Coronary artery (tissue), 2 donors: ENCODE results near the gene PNPT1.
"Not testable (repeated sequence)": the region's sequence is repeated elsewhere in the genome, so short reads cannot be mapped to it uniquely, and the experiment has no call there.

ENCODE experiments used
- DNase-seq: peaks from one replicate; pipeline ENCODE4 v3.0.0-alpha.2; 2017; ENCODE audit warnings: low spot score
- H3K27ac ChIP-seq, 2 donors: fragments of 200-600 bp; sonication (generic); one replicate each; pipeline ENCODE4 v1.5.1; 2016 to 2019
- H3K4me3 ChIP-seq: fragments of 200-600 bp; sonication (generic); 2 replicates; pipeline ENCODE4 v1.5.1; 2016; ENCODE audit warnings: mild to moderate bottlenecking, moderate library complexity
- TF ChIP-seq, protein P1 (sequence below): fragments of 200-600 bp; sonication (generic); IDR thresholded peaks from one replicate; pipeline ENCODE4 v1.5.1; 2019; ENCODE audit warnings: antibody characterized with exemption

Gene PNPT1

DNA sequence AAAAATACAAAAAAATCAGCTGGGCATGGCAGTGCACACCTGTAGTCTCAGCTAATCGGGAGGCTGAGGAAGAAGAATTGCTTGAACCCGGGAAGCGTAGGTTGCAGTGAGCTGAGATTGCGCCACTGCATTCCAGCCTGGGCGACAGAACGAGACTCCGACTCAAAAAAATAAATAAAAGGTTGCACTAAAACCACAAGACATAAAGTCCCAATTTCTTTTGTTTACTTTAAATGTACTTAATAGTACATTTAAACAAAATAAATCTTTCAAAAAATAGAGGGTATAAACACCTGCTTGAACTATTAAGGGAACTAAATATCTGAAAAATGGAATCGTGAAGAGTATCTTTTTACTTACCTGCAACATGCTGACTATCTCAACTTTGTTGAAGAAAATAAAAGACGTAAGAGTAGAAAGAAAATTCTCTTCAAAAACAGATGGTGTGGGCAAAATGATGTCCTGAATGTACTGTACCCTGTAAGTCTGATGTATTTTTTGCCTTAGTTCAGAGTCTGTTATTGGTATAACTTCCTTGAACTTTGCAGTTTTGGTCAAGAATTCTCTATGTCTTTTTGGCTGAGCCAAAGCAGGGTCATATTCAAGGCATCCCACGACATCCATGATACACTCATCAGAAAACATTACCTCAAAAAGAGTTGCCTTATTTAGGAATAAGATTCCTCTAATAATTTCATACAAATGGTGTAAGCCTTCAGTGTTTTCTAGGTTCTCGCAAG lies 95.4 kb downstream of the PNPT1 start:
- TF ChIP-seq, protein P1, sequence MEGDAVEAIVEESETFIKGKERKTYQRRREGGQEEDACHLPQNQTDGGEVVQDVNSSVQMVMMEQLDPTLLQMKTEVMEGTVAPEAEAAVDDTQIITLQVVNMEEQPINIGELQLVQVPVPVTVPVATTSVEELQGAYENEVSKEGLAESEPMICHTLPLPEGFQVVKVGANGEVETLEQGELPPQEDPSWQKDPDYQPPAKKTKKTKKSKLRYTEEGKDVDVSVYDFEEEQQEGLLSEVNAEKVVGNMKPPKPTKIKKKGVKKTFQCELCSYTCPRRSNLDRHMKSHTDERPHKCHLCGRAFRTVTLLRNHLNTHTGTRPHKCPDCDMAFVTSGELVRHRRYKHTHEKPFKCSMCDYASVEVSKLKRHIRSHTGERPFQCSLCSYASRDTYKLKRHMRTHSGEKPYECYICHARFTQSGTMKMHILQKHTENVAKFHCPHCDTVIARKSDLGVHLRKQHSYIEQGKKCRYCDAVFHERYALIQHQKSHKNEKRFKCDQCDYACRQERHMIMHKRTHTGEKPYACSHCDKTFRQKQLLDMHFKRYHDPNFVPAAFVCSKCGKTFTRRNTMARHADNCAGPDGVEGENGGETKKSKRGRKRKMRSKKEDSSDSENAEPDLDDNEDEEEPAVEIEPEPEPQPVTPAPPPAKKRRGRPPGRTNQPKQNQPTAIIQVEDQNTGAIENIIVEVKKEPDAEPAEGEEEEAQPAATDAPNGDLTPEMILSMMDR: no peak
- no peak for DNase-seq
- Histone ChIP-seq H3K4me3 (no peak overlapping the region), H3K27ac (no peak overlapping the region)

DNA sequence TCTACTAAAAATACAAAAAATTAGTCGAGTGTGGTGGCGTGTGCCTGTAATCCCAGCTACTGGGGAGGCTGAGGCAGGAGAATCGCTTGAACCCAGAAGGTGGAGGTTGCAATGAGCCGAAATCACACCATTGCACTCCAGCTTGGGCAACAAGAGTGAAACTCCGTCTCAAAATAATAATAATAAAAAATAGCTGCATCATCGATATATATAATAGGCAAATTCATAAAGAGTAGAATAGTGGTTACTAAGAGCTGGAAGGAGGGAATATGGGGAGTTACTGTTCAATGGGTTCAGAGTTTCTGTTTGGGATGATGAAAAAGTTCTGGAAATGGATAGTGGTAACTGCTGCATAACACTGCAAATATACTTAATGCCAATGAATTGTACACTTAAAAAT lies 96.8 kb downstream of the PNPT1 start:
- H3K4me3 ChIP-seq, H3K27ac ChIP-seq, DNase-seq: not testable (repeated sequence)

DNA sequence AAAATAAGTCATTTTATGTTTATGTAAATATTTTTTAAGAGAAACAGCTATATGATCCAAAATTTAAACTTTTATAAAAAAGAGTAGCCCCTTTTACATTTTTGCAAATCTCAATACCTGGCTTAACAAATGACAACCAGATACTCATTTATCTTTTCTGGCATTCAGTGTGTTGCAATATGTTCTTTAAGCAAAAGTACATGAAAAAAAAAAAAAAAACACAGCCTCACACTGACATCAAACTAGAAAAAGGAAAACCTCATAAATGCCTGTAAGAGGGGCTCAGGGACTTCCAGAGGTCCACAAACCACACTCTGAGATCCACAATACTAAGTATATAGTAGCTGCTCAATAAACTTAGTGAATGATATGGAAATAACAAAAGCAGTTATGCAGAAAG lies 98.1 kb downstream of the PNPT1 start:
- TF ChIP-seq, protein P1: no peak
- DNase-seq: no peak
- H3K27ac ChIP-seq: no peak overlapping the region
- H3K4me3 ChIP-seq: no peak overlapping the region

DNA sequence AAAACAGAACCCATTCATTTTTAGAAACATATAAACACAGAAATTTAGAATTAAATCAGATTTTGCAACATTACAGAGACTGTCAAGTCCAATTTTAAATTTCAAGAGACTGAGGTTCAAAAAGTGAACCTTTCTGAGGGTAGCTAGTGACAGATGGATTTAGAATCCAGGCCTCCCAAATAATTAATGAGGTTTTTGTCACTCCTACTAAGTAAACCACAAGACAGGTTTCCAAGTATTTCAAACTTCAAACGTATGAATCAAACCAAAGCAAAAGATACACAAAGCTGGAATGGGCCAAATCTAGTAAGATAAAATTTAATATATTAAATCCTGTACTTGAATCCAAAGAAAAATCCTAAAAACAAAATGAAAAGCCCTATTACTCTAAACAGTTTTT lies 101.5 kb downstream of the PNPT1 start:
- TF ChIP-seq, protein P1: no peak
- Histone ChIP-seq H3K27ac (no peak overlapping the region), H3K4me3 (no peak overlapping the region)
- DNase-seq: no peak

DNA sequence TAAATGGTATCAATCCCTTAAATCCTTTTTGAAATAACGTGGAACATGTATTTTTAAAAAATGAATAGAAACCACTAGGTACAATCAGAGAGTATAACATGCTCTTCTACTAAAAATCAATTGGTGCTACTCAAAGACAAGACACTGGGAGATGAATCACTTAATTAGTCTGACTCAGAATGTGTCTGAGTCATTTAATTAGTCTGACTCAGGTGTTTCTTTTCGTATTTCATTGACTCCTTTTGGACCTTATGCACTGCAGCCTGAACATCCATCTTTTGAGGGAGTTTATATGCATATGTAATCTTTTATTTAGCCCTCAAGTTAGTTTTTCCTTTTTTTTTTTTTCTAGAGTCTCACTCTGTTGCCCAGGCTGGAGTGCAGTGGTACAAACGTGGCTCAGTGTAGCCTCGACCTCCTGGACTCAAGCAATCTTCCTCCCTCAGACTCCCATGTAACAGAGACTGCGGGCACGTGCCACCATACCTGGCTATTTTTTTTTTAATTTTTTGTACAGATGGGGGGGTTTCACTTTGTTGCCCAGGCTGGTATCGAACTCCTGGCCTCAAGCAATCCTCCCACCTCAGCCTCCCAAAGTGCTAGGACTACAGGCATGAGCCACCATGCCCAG lies 102.7 kb downstream of the PNPT1 start:
- H3K27ac ChIP-seq: no peak overlapping the region
- TF ChIP-seq, protein P1: no peak
- H3K4me3 ChIP-seq: no peak overlapping the region
- no peak for DNase-seq

DNA sequence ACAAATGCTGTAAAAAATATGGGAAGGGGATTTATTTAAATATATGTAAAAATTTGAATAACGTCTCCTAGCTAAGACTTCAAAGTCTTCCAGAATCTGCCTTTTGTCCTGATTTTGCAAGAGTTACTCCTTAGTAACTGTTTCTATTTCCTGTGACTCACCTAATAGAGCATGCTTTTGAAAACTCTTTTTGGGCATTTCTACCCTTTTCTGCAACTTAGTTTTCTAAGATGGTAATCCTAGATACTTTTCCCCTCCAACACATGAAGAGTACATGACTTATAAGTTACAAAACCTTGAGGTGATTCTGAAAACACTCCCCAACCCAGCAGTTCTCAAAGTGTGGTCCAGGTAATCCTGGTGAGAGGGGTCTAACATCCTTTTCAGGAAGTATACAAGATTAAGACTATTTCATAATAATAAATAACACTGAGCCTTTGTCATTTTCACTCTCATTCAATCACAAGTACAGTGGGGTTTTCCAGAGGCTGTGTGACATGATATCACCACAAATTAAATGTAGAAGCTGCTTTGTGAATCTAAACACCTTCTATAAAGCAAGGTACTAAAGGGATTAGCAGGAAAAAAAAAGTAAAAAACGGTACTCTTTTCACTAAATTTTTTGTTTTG lies 108.1 kb downstream of the PNPT1 start:
- Histone ChIP-seq H3K27ac (no peak overlapping the region), H3K4me3 (no peak overlapping the region)
- no peak for DNase-seq
- TF ChIP-seq, protein P1: no peak
